ENCODE results near the gene SNRPB. TPM values are rescaled to one million over a fixed set of nuclear protein-coding genes. Genes with fewer than 3 reads are reported as not detected.
"Not testable (repeated sequence)": the region's sequence is repeated elsewhere in the genome, so short reads cannot be mapped to it uniquely, and the experiment has no call there.

The SNRPB gene
- total RNA-seq, 2 donors from 2014 or later, result 286 to 329 TPM

DNA sequence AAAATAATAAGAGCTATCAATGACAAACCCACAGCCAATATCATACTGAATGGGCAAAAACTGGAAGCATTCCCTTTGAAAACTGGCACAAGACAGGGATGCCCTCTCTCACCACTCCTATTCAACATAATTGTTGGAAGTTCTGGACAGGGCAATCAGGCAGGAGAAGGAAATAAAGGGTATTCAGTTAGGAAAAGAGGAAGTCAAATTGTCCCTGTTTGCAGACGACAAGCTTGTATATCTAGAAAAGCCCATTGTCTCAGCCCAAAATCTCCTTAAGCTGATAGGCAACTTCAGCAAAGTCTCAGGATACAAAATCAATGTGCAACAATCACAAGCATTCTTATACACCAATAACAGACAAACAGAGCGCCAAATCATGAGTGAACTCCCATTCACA lies 34.2 kb upstream of the SNRPB start:
- not testable (repeated sequence) for H3K27ac Mint-ChIP-seq; DNase-seq; ATAC-seq (replicated peaks in 1 of 2); H3K9me3 Mint-ChIP-seq; H3K27me3 Mint-ChIP-seq (ENCODE audit: low read depth); H3K4me3 Mint-ChIP-seq
- H3K36me3 Mint-ChIP-seq (ENCODE audit: insufficient read depth in 2 of 2), result peaks cover 7 to 11% of the 10 kb centered on the region in 2 donors
- H3K4me1 Mint-ChIP-seq (ENCODE audit: low read depth), result peaks cover 16% of the 10 kb centered on the region

DNA sequence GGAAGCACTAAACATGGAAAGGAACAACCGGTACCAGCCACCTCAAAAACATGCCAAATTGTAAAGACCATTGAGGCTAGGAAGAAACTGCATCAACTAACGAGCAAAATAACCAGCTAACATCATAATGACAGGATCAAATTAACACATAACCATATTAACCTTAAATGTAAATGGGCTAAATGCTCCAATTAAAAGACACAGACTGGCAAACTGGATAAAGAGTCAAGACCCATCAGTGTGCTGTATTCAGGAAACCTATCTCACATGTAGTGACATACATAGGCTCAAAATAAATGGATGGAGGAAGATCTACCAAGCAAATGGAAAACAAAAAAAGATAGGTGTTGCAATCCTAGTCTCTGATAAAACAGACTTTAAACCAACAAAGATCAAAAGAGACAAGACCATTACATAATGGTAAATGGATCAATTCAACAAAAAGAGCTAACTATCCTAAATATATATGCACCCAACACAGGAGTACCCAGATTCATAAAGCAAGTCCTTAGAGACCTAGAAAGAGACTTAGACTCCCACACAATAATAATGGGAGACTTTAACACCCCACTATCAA lies 32.3 kb upstream of the SNRPB start:
- not testable (repeated sequence) for H3K27me3 Mint-ChIP-seq (ENCODE audit: low read depth); H3K27ac Mint-ChIP-seq; H3K4me1 Mint-ChIP-seq (ENCODE audit: low read depth); H3K4me3 Mint-ChIP-seq; H3K9me3 Mint-ChIP-seq; ATAC-seq (replicated peaks in 1 of 2); DNase-seq
- peaks cover 4 to 12% of the 10 kb centered on the region in 2 donors for H3K36me3 Mint-ChIP-seq (ENCODE audit: insufficient read depth in 2 of 2)

DNA sequence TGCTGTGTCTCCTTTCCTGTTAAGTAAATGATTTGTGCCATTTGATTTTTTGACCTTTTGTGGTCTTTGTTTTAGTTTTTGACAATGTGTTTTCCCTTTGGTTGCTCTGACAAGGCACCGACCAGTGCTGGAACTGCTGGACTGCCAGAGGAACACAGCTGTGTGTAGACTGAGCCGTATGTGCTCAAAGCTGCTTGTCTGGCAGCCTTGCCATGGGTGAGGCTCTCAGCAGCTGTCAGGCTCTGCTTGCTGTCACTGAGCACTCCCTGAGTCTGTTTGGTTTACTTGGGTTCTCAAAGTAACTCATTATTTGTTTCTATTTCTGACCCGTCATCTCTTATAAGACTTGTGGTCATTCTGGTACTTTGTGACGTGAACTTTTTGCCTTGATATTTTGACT lies 15.1 kb upstream of the SNRPB start:
- Mint-ChIP-seq H3K4me1 (ENCODE audit: low read depth) (no peaks in the 10 kb centered on the region), H3K4me3 (no peak overlapping the region), H3K27me3 (ENCODE audit: low read depth) (no peaks in the 10 kb centered on the region), H3K36me3 (ENCODE audit: insufficient read depth in 2 of 2) (peaks cover 26 to 39% of the 10 kb centered on the region in 2 donors), H3K9me3 (peaks cover 2% of the 10 kb centered on the region in 2 donors), H3K27ac (no peak overlapping the region)
- ATAC-seq (replicated peaks in 1 of 2), result no peak
- DNase-seq, result no peak

DNA sequence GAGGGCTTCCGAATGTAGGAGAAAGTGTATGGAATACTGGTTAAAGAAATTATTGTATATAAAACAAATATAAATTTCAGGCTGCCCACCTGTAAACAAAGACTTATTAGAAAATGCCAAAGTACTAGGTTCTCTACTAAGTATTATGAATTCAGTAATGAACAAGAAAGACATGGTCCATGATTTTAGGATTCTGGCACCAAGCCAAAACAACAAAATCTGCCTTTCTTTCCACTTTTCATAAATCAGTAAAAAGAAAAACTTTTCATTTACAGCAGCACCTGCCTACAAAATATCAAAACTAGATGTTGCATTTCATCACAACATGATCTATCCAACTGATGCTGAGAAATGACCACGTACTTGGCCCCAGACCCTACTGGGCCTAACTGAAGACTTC lies 14.5 kb upstream of the SNRPB start:
- ATAC-seq (replicated peaks in 1 of 2), result no peak
- Mint-ChIP-seq H3K36me3 (ENCODE audit: insufficient read depth in 2 of 2) (peaks cover 25 to 41% of the 10 kb centered on the region in 2 donors), H3K4me1 (ENCODE audit: low read depth) (no peaks in the 10 kb centered on the region), H3K4me3 (no peak overlapping the region), H3K27me3 (ENCODE audit: low read depth) (no peaks in the 10 kb centered on the region), H3K9me3 (peaks cover 2% of the 10 kb centered on the region in 2 donors), H3K27ac (no peak overlapping the region)
- DNase-seq, result no peak

DNA sequence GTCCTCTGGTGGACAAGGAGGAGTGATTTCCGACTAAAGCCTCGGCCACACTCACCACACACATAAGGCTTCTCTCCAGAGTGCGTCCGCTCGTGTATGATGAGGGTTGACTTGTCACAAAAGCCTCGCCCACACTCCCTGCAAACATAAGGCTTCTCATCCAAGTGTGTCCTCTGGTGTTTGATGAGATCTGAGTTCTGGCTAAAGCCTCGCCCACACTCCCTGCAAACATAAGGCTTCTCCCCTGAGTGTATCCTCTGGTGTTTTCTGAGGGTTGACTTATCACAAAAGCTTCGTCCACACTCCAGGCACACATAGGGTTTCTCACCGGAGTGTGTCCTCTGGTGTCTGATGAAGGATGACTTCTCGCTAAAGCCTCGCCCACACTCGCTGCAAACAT lies 12.9 kb upstream of the SNRPB start:
- peaks cover 24 to 36% of the 10 kb centered on the region in 2 donors for H3K36me3 Mint-ChIP-seq (ENCODE audit: insufficient read depth in 2 of 2)
- no peak for DNase-seq
- H3K4me3 Mint-ChIP-seq, result no peak overlapping the region
- no peaks in the 10 kb centered on the region for H3K27me3 Mint-ChIP-seq (ENCODE audit: low read depth)
- ATAC-seq (replicated peaks in 1 of 2), result no peak
- H3K27ac Mint-ChIP-seq, result no peak overlapping the region
- no peaks in the 10 kb centered on the region for H3K4me1 Mint-ChIP-seq (ENCODE audit: low read depth)
- peaks cover 2% of the 10 kb centered on the region in 2 donors for H3K9me3 Mint-ChIP-seq

DNA sequence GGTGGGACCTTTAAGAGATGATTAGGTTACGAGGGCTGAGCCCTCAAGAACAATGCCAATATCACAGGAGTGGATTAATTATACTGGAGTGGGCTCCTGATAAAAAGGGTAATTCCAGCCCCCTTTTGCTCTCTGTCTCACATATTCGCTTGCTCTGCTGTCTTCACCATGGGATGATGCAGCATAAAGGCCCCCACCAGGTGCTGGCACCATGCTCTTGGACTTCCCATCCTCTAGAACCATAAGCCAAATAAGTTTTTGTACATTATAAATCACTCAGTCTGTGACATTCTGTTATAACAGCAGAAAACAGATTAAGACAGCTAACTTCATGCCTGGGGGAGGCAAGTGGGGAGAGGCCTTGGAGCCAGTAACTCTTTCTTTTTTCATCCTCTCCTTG lies 9.8 kb upstream of the SNRPB start:
- Mint-ChIP-seq H3K36me3 (ENCODE audit: insufficient read depth in 2 of 2) (peaks cover 21 to 26% of the 10 kb centered on the region in 2 donors), H3K9me3 (peaks cover 2% of the 10 kb centered on the region in 2 donors), H3K4me3 (no peak overlapping the region), H3K27ac (no peak overlapping the region), H3K4me1 (ENCODE audit: low read depth) (no peaks in the 10 kb centered on the region), H3K27me3 (ENCODE audit: low read depth) (no peaks in the 10 kb centered on the region)
- DNase-seq, result no peak
- no peak for ATAC-seq (replicated peaks in 1 of 2)

DNA sequence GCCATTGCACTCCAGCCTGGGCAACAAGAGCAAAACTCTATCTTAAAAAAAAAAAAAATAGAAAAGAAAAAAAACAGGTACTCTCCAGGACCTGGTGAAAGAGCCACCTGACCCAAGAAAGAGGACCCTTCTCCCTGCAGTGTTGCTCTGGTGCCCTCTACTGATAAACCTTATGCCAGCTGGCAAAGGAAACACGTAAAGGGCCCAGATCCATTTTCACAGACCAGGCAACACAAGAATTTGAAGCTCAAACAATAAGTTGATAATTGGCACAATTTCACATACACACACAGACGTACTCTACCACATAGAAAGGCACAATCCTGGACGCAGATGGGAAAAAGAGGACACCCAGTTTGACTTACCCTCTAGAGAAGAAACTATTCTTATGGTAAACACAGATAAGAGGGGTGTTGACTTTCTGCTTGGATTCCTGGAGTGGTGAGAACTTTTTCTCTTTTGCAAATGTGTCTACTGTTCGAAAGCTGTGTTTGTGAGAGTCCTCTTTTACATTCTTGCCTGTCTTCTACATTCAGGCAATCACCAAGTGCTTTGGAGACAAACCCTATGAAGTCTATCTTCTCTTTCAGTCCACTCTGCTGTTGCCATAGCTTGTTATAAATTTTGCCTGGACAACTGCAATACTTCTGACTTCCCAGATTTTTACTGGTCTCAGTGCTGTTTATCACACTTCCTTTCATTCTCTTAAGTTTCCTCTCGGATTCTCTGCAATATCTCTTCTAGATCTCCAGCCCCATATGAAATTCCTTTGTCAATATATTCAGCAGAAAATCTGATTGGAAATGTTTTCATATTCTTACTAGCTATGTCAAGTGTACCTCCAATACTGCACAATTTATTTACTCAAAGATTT lies 6.4 kb upstream of the SNRPB start:
- no peak overlapping the region for H3K27ac Mint-ChIP-seq
- H3K4me1 Mint-ChIP-seq (ENCODE audit: low read depth), result no peaks in the 10 kb centered on the region
- DNase-seq (no peak), ATAC-seq (replicated peaks in 1 of 2) (no peak)
- H3K27me3 Mint-ChIP-seq (ENCODE audit: low read depth), result no peaks in the 10 kb centered on the region
- no peak overlapping the region for H3K4me3 Mint-ChIP-seq
- peaks cover 10 to 12% of the 10 kb centered on the region in 2 donors for H3K36me3 Mint-ChIP-seq (ENCODE audit: insufficient read depth in 2 of 2)
- H3K9me3 Mint-ChIP-seq, result peaks cover 2 to 5% of the 10 kb centered on the region in 2 donors

DNA sequence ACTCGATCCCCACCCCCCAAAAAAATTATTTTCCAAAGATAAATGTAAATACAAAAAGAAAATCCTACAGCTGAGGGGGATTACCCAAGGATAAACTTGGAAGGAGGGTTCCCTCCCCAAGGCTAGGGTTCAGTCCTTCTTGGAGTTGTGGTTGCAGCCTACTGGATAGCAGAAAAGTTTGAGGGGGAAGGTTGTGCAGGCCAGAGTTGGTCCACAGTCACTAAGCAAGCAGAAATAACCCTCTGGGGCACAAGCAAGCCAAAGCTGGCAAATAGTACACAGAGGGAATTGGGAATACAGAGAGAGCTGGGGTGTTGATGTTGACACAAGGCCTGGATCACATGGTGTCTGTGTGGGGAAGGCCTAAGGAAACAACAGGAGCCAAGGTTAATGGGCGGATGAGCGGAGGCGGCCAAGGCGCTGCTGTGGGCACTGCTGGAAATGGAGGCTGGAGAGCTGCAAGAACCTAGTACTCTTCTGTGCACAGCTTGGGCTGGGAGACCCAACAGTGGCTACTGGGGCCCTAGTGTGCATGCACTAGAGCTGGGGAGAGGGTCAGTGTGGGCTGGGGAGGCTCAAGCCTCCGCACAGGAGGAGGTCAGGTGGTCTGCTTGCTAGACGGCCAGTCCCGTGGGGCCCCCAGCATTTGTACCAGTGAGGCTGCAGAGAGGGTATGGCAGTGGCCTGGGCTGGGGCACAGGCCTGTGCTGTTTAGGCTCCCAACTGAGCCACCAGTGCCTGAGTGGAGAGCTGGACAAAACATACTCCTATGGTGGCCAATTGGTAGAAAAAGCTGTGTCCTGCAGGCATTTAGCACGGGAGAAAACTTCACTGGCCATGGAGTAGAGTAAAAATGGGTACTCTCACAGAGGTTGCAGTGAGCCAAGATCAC lies 5.5 kb upstream of the SNRPB start:
- Mint-ChIP-seq H3K9me3 (peaks cover under 1 to 4% of the 10 kb centered on the region in 2 donors), H3K4me1 (ENCODE audit: low read depth) (peaks cover 9% of the 10 kb centered on the region), H3K36me3 (ENCODE audit: insufficient read depth in 2 of 2) (peaks cover 7 to 10% of the 10 kb centered on the region in 2 donors), H3K4me3 (no peak overlapping the region), H3K27ac (no peak overlapping the region), H3K27me3 (ENCODE audit: low read depth) (no peaks in the 10 kb centered on the region)
- DNase-seq, result no peak
- ATAC-seq (replicated peaks in 1 of 2), result no peak

DNA sequence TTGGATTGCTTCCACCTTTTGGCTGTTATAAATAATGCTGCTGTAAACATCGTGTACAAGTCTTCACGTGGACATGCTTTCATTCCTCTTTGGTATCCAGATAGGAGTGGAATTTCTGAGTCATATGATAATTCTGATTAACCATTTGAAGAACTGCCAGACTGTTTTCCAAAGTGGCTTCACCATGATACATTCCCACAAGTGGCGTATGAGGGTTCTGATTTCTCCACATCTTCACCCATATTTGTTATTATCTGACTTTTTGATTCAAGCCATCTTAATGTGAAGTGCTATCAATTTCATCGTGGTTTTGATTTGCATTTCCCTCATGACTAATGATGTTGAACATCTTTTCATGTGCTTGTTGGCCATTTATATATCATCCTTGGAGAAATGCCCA lies 2.9 kb upstream of the SNRPB start:
- H3K4me3 Mint-ChIP-seq, result no peak overlapping the region
- H3K27ac Mint-ChIP-seq, result no peak overlapping the region
- no peak for ATAC-seq (replicated peaks in 1 of 2)

DNA sequence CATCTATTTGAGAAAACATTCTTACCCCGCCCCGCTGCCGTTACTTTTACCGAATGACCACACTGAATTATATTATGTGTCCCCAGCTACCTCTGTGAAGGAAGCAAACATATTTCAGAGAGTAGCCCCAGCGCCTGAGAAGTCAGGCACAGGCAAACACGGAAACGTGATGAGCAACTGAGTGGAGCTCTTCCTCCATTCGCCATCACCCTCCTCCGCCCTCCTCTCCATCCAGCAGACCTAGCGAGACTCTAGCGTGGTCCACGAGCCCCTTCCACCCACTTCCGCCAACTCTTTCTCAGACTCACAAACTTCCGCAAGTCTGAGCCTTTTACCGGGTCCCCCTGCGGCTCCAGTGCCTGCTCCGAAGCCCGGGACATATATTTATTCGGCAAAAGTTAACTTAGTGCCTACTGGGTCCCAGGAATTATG lies 582 bp downstream of the SNRPB start:
- DNase-seq, result peak; percentile 69 to 78
- H3K9me3 Mint-ChIP-seq, result peaks cover 0 to 4% of the 10 kb centered on the region in 2 donors
- H3K36me3 Mint-ChIP-seq (ENCODE audit: insufficient read depth in 2 of 2), result peaks cover 24 to 44% of the 10 kb centered on the region in 2 donors
- peak; percentile 64 for ATAC-seq (replicated peaks in 1 of 2)
- peak overlapping the region; percentile 99 for H3K4me3 Mint-ChIP-seq
- peak overlapping the region; percentile 100 for H3K27ac Mint-ChIP-seq
- H3K4me1 Mint-ChIP-seq (ENCODE audit: low read depth), result peaks cover 56% of the 10 kb centered on the region
- no peaks in the 10 kb centered on the region for H3K27me3 Mint-ChIP-seq (ENCODE audit: low read depth)

More for the DNA sequence above, 2.9 kb upstream of the SNRPB start:
- no peaks in the 10 kb centered on the region for H3K27me3 Mint-ChIP-seq (ENCODE audit: low read depth)
- H3K9me3 Mint-ChIP-seq, result peaks cover 0 to 4% of the 10 kb centered on the region in 2 donors
- DNase-seq, result no peak
- peaks cover 29% of the 10 kb centered on the region for H3K4me1 Mint-ChIP-seq (ENCODE audit: low read depth)
- H3K36me3 Mint-ChIP-seq (ENCODE audit: insufficient read depth in 2 of 2), result peaks cover 12% of the 10 kb centered on the region in 2 donors

DNA sequence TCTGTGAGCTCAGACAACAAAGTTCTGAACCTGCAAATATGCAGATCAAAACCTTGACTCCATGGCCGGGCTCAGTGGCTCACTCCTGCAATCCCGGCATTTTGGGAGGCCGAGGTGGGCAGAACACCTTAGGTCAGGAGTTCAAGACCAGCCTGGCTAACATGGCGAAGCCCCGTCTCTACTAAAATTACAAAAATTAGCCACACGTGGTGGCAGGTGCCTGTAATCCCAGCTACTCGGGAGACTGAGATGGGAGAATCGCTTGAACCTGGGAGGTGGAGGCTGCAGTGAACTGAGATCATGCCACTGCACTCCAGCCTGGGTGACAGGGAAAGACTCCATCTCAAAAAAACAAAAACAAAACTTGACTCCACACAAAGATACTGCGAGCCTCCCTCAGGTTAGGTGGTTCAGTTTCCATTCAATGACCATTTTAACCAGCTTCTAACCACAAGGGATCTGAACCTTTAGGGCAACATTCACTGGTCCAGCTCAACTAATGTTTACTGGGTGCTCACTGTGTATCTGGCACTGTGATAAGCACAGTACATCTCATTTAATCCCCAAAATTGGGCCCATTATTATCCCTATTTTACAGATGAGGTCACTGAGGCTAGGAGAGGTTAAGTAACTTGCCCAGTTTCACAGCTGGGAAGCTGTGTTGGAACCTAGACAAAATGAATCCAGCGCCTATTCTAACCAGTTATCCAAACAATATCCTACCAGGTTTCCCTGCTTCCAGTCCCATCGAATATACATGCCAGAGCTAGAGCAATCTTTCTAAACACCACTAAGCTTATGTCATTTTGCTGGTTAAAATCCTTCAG lies 1.8 kb downstream of the SNRPB start:
- Mint-ChIP-seq H3K36me3 (ENCODE audit: insufficient read depth in 2 of 2) (peaks cover 28 to 53% of the 10 kb centered on the region in 2 donors), H3K4me3 (peak overlapping the region; percentile 99), H3K9me3 (peaks cover 0 to 4% of the 10 kb centered on the region in 2 donors), H3K4me1 (ENCODE audit: low read depth) (peaks cover 56% of the 10 kb centered on the region), H3K27ac (peak overlapping the region; percentile 80), H3K27me3 (ENCODE audit: low read depth) (no peaks in the 10 kb centered on the region)
- no peak for ATAC-seq (replicated peaks in 1 of 2)
- DNase-seq, result no peak

DNA sequence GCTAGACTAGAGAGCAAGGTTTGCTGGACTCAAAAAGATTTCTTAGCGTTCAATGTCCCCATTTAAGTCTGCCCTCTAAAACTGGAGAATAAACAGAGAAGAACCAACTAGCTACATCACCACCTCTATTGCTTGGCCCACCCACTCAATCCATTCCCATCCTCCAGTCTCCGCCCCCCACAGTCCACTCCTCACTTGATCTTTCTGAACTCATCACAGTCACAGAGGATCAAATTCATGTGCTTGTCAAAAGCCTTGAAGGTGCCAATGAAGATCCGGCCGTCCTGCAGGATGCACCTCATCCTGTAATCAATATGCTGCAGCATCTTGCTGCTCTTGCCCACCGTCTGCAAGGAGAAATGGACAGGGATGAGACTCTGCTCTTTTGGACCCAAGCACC lies 3.2 kb downstream of the SNRPB start:
- ATAC-seq (replicated peaks in 1 of 2) (no peak), DNase-seq (no peak)
- Mint-ChIP-seq H3K27ac (peak overlapping the region; percentile 80), H3K27me3 (ENCODE audit: low read depth) (no peaks in the 10 kb centered on the region), H3K4me1 (ENCODE audit: low read depth) (peaks cover 66% of the 10 kb centered on the region), H3K9me3 (peaks cover 0 to 4% of the 10 kb centered on the region in 2 donors), H3K4me3 (peak overlapping the region; percentile 99), H3K36me3 (ENCODE audit: insufficient read depth in 2 of 2) (peaks cover 35 to 65% of the 10 kb centered on the region in 2 donors)
